ENCODE measurements around the gene CMTM4.

DNA sequence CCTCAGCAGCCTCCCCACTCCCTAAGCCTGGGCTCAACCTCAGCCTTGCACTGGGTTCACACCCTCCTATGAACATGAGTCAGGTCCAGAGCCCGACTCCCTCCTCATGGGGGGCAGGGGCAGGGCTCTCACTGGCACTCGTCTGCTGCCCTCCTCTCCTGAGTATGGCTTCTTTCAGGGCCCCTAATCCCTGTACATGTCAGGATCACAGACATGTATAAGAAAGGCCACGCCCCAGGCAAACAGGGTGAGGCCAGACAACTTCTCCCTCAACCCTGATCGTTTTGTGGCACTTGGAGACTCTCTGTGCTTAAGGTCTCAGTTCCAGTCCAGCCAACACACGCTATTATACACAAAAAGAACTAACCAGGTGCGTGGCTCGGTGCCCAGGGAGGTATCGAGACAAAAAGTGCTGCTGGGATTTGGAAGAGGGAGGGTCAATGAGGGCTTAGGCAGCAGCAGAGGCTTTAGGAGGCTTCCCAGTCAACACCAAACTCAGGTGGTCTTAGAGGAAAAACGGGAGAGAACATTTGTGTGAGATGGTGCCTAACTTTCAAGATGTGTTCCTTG, 46.8 kb downstream of the CMTM4 start:
- TF ChIP-seq, protein P1, sequence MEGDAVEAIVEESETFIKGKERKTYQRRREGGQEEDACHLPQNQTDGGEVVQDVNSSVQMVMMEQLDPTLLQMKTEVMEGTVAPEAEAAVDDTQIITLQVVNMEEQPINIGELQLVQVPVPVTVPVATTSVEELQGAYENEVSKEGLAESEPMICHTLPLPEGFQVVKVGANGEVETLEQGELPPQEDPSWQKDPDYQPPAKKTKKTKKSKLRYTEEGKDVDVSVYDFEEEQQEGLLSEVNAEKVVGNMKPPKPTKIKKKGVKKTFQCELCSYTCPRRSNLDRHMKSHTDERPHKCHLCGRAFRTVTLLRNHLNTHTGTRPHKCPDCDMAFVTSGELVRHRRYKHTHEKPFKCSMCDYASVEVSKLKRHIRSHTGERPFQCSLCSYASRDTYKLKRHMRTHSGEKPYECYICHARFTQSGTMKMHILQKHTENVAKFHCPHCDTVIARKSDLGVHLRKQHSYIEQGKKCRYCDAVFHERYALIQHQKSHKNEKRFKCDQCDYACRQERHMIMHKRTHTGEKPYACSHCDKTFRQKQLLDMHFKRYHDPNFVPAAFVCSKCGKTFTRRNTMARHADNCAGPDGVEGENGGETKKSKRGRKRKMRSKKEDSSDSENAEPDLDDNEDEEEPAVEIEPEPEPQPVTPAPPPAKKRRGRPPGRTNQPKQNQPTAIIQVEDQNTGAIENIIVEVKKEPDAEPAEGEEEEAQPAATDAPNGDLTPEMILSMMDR (IDR thresholded peaks at IDR 0.05; ENCODE audit: insufficient read depth, low read length) = no peak
- TF ChIP-seq, protein P2, sequence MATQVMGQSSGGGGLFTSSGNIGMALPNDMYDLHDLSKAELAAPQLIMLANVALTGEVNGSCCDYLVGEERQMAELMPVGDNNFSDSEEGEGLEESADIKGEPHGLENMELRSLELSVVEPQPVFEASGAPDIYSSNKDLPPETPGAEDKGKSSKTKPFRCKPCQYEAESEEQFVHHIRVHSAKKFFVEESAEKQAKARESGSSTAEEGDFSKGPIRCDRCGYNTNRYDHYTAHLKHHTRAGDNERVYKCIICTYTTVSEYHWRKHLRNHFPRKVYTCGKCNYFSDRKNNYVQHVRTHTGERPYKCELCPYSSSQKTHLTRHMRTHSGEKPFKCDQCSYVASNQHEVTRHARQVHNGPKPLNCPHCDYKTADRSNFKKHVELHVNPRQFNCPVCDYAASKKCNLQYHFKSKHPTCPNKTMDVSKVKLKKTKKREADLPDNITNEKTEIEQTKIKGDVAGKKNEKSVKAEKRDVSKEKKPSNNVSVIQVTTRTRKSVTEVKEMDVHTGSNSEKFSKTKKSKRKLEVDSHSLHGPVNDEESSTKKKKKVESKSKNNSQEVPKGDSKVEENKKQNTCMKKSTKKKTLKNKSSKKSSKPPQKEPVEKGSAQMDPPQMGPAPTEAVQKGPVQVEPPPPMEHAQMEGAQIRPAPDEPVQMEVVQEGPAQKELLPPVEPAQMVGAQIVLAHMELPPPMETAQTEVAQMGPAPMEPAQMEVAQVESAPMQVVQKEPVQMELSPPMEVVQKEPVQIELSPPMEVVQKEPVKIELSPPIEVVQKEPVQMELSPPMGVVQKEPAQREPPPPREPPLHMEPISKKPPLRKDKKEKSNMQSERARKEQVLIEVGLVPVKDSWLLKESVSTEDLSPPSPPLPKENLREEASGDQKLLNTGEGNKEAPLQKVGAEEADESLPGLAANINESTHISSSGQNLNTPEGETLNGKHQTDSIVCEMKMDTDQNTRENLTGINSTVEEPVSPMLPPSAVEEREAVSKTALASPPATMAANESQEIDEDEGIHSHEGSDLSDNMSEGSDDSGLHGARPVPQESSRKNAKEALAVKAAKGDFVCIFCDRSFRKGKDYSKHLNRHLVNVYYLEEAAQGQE (IDR thresholded peaks at IDR 0.05; ENCODE audit: insufficient replicate concordance, low read depth) = no peak

Measured in HL-60 (cell line).